Stimulated activated CD4-positive, alpha-beta T cell treated with anti-CD3 and anti-CD28 coated beads, Interleukin-4, amount 100 ng/mL, for 1 hour (primary cell): ENCODE measurements around the gene LIF.

Experiments used
- DNase-seq: peaks from one replicate; pipeline ENCODE4 v3.0.0-alpha.2; 2020

Gene LIF

GRCh38 chr22:30262917-30263741 is 16.6 kb upstream of the LIF start:
- peak; percentile 81 for DNase-seq

GRCh38 chr22:30262112-30262511 is 15.6 kb upstream of the LIF start:
- DNase-seq, result no peak

- no peak for DNase-seq
Observed at GRCh38 chr22:30261134-30261533, 14.6 kb upstream of the LIF start.

GRCh38 chr22:30260682-30261081 is 14.1 kb upstream of the LIF start:
- no peak for DNase-seq

GRCh38 chr22:30260276-30260675 is 13.7 kb upstream of the LIF start:
- DNase-seq, result no peak

- no peak for DNase-seq
Observed at GRCh38 chr22:30254314-30254713, 7.8 kb upstream of the LIF start.

- no peak for DNase-seq
Observed at GRCh38 chr22:30253205-30253852, 6.8 kb upstream of the LIF start.

GRCh38 chr22:30252411-30253204 is 6.0 kb upstream of the LIF start:
- DNase-seq, result no peak

- no peak for DNase-seq
Observed at GRCh38 chr22:30251711-30252110, 5.2 kb upstream of the LIF start.

- DNase-seq, result no peak
Observed at GRCh38 chr22:30250661-30251267, 4.2 kb upstream of the LIF start.

GRCh38 chr22:30250039-30250565 is 3.5 kb upstream of the LIF start:
- DNase-seq, result no peak

GRCh38 chr22:30249049-30250038 is 2.8 kb upstream of the LIF start:
- no peak for DNase-seq

GRCh38 chr22:30248484-30248883 is 1.9 kb upstream of the LIF start:
- DNase-seq, result no peak

- no peak for DNase-seq
Observed at GRCh38 chr22:30247974-30248373, 1.4 kb upstream of the LIF start.

GRCh38 chr22:30247561-30247960 is 1.0 kb upstream of the LIF start:
- no peak for DNase-seq

- no peak for DNase-seq
Observed at GRCh38 chr22:30246814-30247376, 336 bp upstream of the LIF start.

GRCh38 chr22:30245181-30245984 is 1.2 kb downstream of the LIF start:
- peak; percentile 35 for DNase-seq

- no peak for DNase-seq
Observed at GRCh38 chr22:30244641-30245040, 1.9 kb downstream of the LIF start.

GRCh38 chr22:30244066-30244465 is 2.5 kb downstream of the LIF start:
- DNase-seq, result no peak

GRCh38 chr22:30243661-30244060 is 2.9 kb downstream of the LIF start:
- DNase-seq, result no peak
